Measurements from ENCODE around the gene PPM1L. TPM values are rescaled to one million over a fixed set of nuclear protein-coding genes. Genes with fewer than 3 reads are reported as not detected.

The PPM1L gene
- total RNA-seq, 1 experiment from 2014 or later, result 7.3 TPM

GRCh38 chr3:160960568-160960967, 204.5 kb downstream of the PPM1L start:
- Histone ChIP-seq H3K4me2 (ENCODE audit: insufficient read depth, insufficient read length, low read length) (no peak overlapping the region), H3K79me1 (ENCODE audit: insufficient read depth, low read depth, low read length, poor library complexity, severe bottlenecking) (no peaks in the 10 kb centered on the region), H3K79me2 (ENCODE audit: insufficient read depth, low read length) (no peaks in the 10 kb centered on the region), H3K23ac (ENCODE audit: insufficient read length, low read depth, low read length) (no peak overlapping the region), H3T11ph (ENCODE audit: low read length) (no peak overlapping the region), H3K9me3 (ENCODE audit: control insufficient read depth, low read depth, low read length) (no peaks in the 10 kb centered on the region), H3K27ac (ENCODE audit: insufficient read length, low read depth, low read length) (no peak overlapping the region), H2BK12ac (ENCODE audit: insufficient read length, low read depth, low read length) (no peak overlapping the region), H4K8ac (replicated peaks; ENCODE audit: insufficient read length, low read depth, low read length) (no peak overlapping the region), H3K56ac (ENCODE audit: insufficient read length, low read depth, low read length) (no peak overlapping the region), H2BK120ac (ENCODE audit: low read depth, low read length, poor library complexity, severe bottlenecking) (no peak overlapping the region), H2BK15ac (ENCODE audit: low read depth, low read length) (no peak overlapping the region), H3K18ac (ENCODE audit: insufficient read length, low read depth, low read length) (no peak overlapping the region), H3K14ac (ENCODE audit: insufficient read depth, low read length) (no peak overlapping the region), H4K5ac (ENCODE audit: insufficient read length, low read depth, low read length) (no peak overlapping the region), H4K91ac (ENCODE audit: insufficient read length, low read depth, low read length) (no peak overlapping the region), H3K9ac (ENCODE audit: extremely low read depth, insufficient read length, low read length) (no peak overlapping the region), H2AK5ac (ENCODE audit: insufficient read length, low read length) (no peak overlapping the region), H3K23me2 (ENCODE audit: insufficient read length, low read depth, low read length, poor library complexity, severe bottlenecking) (no peaks in the 10 kb centered on the region), H2BK5ac (ENCODE audit: insufficient read length, low read length) (no peak overlapping the region), H4K20me1 (ENCODE audit: control insufficient read depth, insufficient read depth, insufficient read length) (no peaks in the 10 kb centered on the region), H3K4ac (ENCODE audit: low read depth, low read length) (no peak overlapping the region), H2BK20ac (ENCODE audit: low read depth, low read length, poor library complexity, severe bottlenecking) (no peak overlapping the region), H3K27me3 (ENCODE audit: insufficient read depth, low read length) (no peaks in the 10 kb centered on the region), H3K4me1 (ENCODE audit: insufficient read depth, low read length) (no peaks in the 10 kb centered on the region), H2AFZ (ENCODE audit: low read length) (no peak overlapping the region)
- Mint-ChIP-seq H3K27ac (no peak overlapping the region), H3K36me3 (ENCODE audit: insufficient read depth in 1 of 3, low read depth in 3 of 3) (no peaks in the 10 kb centered on the region; a peak in 3 of 7 replicates), H3K27me3 (ENCODE audit: low read depth) (no peaks in the 10 kb centered on the region), H3K4me3 (no peak overlapping the region), H3K9me3 (no peaks in the 10 kb centered on the region), H3K4me1 (peaks cover 0 to 2% of the 10 kb centered on the region in 2 experiments; a peak in 1 of 4 replicates)
- WGBS (ENCODE audit: extremely low coverage, insufficient read length, low lambda C conversion rate), result no CpG with 5 or more reads among the region's 1 CpG
- no peak for TF ChIP-seq CTCF (conservative IDR thresholded peaks at IDR 0.05)
- DNase-seq, result no peak
